Measurements from ENCODE around the gene B4GALT2. TPM values are rescaled to one million over a fixed set of nuclear protein-coding genes. Genes with fewer than 3 reads are reported as not detected.

B4GALT2 gene
- total RNA-seq, 1 donor from 2014 or later: 23.7 TPM

DNA sequence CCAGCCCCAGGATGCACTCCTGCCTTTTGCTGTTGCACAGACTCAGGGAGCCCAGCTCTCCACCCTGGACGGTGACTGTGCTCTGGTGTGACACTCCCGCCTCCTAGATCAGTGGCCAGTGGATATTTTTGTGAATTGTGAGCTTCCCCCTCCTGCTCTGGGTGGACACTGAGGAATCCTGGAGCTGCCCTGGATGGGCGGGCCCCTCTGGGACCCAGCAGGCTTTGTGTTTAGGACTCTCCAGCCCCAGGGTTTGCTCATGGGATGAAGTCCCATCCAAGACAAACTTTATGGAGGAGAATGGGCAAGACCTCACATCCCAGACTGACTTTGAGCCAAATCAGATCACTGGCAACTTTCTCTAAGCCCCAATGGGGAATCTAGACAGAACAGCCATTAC is 36.2 kb downstream of the B4GALT2 start:
- H3K9me3 Mint-ChIP-seq: no peaks in the 10 kb centered on the region
- Histone ChIP-seq H3K4me1 (peaks cover 20% of the 10 kb centered on the region), H3K9me3 (ENCODE audit: low read depth) (no peaks in the 10 kb centered on the region), H2AFZ (replicated peaks) (no peak overlapping the region), H3K9ac (no peak overlapping the region), H3K79me2 (ENCODE audit: low read depth) (no peaks in the 10 kb centered on the region), H3K36me3 (no peaks in the 10 kb centered on the region), H3F3A (ENCODE audit: low read depth) (no peaks in the 10 kb centered on the region), H3K4me2 (no peak overlapping the region), H3K4me3 (no peak overlapping the region), H3K27me3 (no peaks in the 10 kb centered on the region), H4K20me1 (ENCODE audit: low read depth) (peaks cover 11% of the 10 kb centered on the region), H3K27ac (no peak overlapping the region)
- H3K4me1 Mint-ChIP-seq: peaks cover 50% of the 10 kb centered on the region
- no peak for DNase-seq (ENCODE audit: low spot score)
- no peaks in the 10 kb centered on the region for H3K36me3 Mint-ChIP-seq
- H3K27ac Mint-ChIP-seq: peak overlapping the region; percentile 20
- TF ChIP-seq EZH2phosphoT487 (IDR thresholded peaks at IDR 0.05) (no peak), EZH2 (IDR thresholded peaks at IDR 0.05) (no peak)
- peaks cover 3% of the 10 kb centered on the region for H3K27me3 Mint-ChIP-seq (ENCODE audit: insufficient read depth, low read depth)
- H3K4me3 Mint-ChIP-seq: peak overlapping the region; percentile 30

DNA sequence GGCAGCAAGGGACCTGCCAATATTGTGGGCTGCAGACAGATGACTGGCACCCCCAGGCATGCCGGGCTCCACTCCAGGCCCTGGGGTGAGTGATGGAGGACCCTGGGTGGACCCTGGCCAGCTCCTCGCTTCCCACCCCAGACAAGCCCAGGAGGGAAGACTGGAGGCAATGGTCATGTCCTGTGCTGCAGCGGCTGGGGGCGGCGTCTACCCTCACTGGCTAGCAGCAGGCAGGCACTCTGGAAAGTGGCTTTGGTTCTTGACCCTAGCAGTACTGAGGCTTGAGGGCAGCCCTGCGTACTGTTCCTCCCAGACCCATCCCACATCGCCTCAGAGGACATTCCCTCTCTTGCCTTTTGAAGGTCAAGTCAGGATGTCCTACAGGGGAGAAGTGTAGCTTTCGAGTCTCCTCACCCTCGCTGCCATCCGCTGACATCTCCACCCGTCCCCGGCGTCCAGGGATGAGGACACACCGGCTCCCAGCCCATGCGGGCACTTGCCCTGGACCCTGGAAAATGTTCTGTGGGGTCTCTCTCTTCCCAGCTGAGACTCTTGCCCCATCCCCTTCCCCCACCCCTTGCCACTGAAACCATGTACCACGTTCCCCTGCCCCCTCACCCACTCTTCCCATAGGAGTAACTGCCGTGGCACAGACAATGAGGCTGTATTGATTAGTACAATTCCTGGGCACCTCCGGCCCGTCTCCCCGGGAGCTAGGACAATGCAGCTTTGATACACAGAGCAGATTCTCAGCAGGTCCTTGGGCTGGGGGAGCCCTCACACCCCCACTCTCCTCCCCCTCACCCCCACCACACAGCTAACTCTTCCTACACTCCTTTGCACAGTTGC is 37.3 kb downstream of the B4GALT2 start:
- Histone ChIP-seq H3K9ac (no peak overlapping the region), H3K36me3 (no peaks in the 10 kb centered on the region), H3F3A (ENCODE audit: low read depth) (no peaks in the 10 kb centered on the region), H3K4me3 (no peak overlapping the region), H3K27ac (no peak overlapping the region), H3K27me3 (no peaks in the 10 kb centered on the region), H2AFZ (replicated peaks) (no peak overlapping the region), H3K4me1 (peaks cover 20% of the 10 kb centered on the region), H3K4me2 (peak overlapping the region; percentile 40), H3K9me3 (ENCODE audit: low read depth) (no peaks in the 10 kb centered on the region), H4K20me1 (ENCODE audit: low read depth) (peaks cover 11% of the 10 kb centered on the region), H3K79me2 (ENCODE audit: low read depth) (no peaks in the 10 kb centered on the region)
- Mint-ChIP-seq H3K27me3 (ENCODE audit: insufficient read depth, low read depth) (peaks cover 3% of the 10 kb centered on the region), H3K36me3 (no peaks in the 10 kb centered on the region), H3K27ac (peak overlapping the region; percentile 95), H3K4me1 (peaks cover 51% of the 10 kb centered on the region), H3K4me3 (no peak overlapping the region), H3K9me3 (no peaks in the 10 kb centered on the region)
- TF ChIP-seq EZH2 (IDR thresholded peaks at IDR 0.05) (no peak), EZH2phosphoT487 (IDR thresholded peaks at IDR 0.05) (no peak)
- TF ChIP-seq, protein P1, sequence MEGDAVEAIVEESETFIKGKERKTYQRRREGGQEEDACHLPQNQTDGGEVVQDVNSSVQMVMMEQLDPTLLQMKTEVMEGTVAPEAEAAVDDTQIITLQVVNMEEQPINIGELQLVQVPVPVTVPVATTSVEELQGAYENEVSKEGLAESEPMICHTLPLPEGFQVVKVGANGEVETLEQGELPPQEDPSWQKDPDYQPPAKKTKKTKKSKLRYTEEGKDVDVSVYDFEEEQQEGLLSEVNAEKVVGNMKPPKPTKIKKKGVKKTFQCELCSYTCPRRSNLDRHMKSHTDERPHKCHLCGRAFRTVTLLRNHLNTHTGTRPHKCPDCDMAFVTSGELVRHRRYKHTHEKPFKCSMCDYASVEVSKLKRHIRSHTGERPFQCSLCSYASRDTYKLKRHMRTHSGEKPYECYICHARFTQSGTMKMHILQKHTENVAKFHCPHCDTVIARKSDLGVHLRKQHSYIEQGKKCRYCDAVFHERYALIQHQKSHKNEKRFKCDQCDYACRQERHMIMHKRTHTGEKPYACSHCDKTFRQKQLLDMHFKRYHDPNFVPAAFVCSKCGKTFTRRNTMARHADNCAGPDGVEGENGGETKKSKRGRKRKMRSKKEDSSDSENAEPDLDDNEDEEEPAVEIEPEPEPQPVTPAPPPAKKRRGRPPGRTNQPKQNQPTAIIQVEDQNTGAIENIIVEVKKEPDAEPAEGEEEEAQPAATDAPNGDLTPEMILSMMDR (IDR thresholded peaks at IDR 0.05): no peak
- peak; percentile 28 for DNase-seq (ENCODE audit: low spot score)

DNA sequence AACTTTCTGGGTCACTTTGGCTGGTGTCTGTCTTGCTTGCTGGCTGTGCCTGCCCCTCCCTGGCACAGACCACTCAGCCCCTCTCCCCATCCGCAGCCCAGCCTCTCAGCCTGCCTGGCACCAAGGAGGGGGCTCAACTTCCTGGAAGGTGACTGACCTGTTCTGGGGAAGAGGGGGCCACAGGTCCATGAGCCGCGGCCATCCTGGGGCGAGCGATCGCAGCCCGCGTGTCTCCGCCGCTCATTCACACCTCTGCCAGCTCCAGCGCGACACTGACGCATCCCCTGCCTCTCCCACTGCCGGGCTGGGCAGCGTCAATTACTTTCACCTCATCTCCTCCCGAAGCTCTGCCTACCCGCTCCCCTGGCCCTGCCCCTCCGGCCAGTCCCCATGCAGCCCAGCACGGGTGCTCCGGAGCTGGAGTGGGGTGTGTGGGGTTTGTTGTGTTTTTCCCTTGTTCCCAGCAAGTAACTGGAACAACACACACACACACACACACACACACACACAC is 37.9 kb downstream of the B4GALT2 start:
- H3K4me1 ChIP-seq: peaks cover 20% of the 10 kb centered on the region
- H3K4me1 Mint-ChIP-seq: peaks cover 49% of the 10 kb centered on the region
- H3K27ac Mint-ChIP-seq: no peak overlapping the region
- no peaks in the 10 kb centered on the region for H3K27me3 ChIP-seq
- H3K27ac ChIP-seq: no peak overlapping the region
- no peak overlapping the region for H3K4me3 ChIP-seq
- no peaks in the 10 kb centered on the region for H3K36me3 ChIP-seq
- no peak overlapping the region for H3K4me3 Mint-ChIP-seq
- no peaks in the 10 kb centered on the region for H3K9me3 ChIP-seq (ENCODE audit: low read depth)
- H3K36me3 Mint-ChIP-seq: peaks cover 2% of the 10 kb centered on the region
- H2AFZ ChIP-seq (replicated peaks): no peak overlapping the region
- peaks cover 11% of the 10 kb centered on the region for H4K20me1 ChIP-seq (ENCODE audit: low read depth)
- TF ChIP-seq EZH2 (IDR thresholded peaks at IDR 0.05): no peak
- TF ChIP-seq EZH2phosphoT487 (IDR thresholded peaks at IDR 0.05): no peak
- TF ChIP-seq, protein P1 (IDR thresholded peaks at IDR 0.05): no peak
- peaks cover 6% of the 10 kb centered on the region for H3K27me3 Mint-ChIP-seq (ENCODE audit: insufficient read depth, low read depth)
- H3K79me2 ChIP-seq (ENCODE audit: low read depth): no peaks in the 10 kb centered on the region
- no peaks in the 10 kb centered on the region for H3F3A ChIP-seq (ENCODE audit: low read depth)
- peak overlapping the region; percentile 40 for H3K4me2 ChIP-seq
- peak; percentile 51 for DNase-seq (ENCODE audit: low spot score)
- no peak overlapping the region for H3K9ac ChIP-seq
- H3K9me3 Mint-ChIP-seq: no peaks in the 10 kb centered on the region
